A172 (cell line): Measurements from ENCODE around the gene TMEM38B. TPM values are rescaled to one million over a fixed set of nuclear protein-coding genes. Genes with fewer than 3 reads are reported as not detected.

Experiments
- total RNA-seq: library from RNA; depleted of rRNA; stranded (reverse); fragments of >200 nt; shearing (Covaris generic); gene quantifications from 2 replicates; pipeline ENCODE4 v1.2.3, GENCODE V29; 2014; rRNA removed

The TMEM38B gene
- total RNA-seq, 1 experiment from 2014 or later: 50.0 TPM

Other genes with a start within 250 kb of the TMEM38B start
- gene FSD1L, start 246.5 kb upstream of the TMEM38B start, total RNA-seq: 11.7 and 15.9 TPM in 2 replicates
- gene FKTN, start 136.4 kb upstream of the TMEM38B start, total RNA-seq: 30.9 and 31.0 TPM in 2 replicates
- gene TAL2, start 32.1 kb upstream of the TMEM38B start, total RNA-seq: not detected in 2 replicates